HCT116 (cell line): ENCODE results near the gene ALLC. TPM values are rescaled to one million over a fixed set of nuclear protein-coding genes. Genes with fewer than 3 reads are reported as not detected.

Source experiments
- ATAC-seq: fragments of 200-7000 bp; cut with Tn5 transposase; 2 replicates; pipeline ENCODE4 v1.9.1; 2020; ENCODE audit warnings: mild to moderate bottlenecking, moderate library complexity
- BruUV-seq: library from RNA; stranded (reverse); fragments of 400-500 nt; replicated peaks from 2 replicates; lab custom pipeline; 2021; lab: Mats Ljungman, UMichigan
- CTCF ChIA-PET: fragments of 300-600 bp; sonication (Branson Sonifier 250); formaldehyde crosslinking; loops from one replicate; lab custom pipeline; 2021; ENCODE audit warnings: antibody characterized with exemption; lab: Charles Lee
- POLR2A ChIA-PET: fragments of 300-600, 350-600 bp; sonication (Branson Sonifier 250); formaldehyde crosslinking; loops from one replicate; lab custom pipeline; 2021; ENCODE audit warnings: antibody characterized with exemption; lab: Charles Lee
- RAD21 ChIA-PET, 2 experiments: fragments of 300-600 bp; sonication (Branson Sonifier 250); formaldehyde crosslinking; loops; one replicate each; lab custom pipeline; 2023; ENCODE audit warnings: low total read pairs in 2 of 2; ENCODE audit not compliant: uncharacterized antibody in 2 of 2, unreplicated experiment in 2 of 2, low non-redundant PET in 1 of 2; lab: Charles Lee
- DNase-seq: peaks from one replicate; pipeline ENCODE4 v3.0.0-alpha.2; 2010; ENCODE audit warnings: low read depth, low spot score
- H2AFZ ChIP-seq: fragments of 200-600 bp; shearing (Covaris generic), sonication (generic); 2 replicates; pipeline ENCODE4 v1.6.1; 2017; ENCODE audit warnings: low read depth, mixed run types, mixed read lengths, antibody characterized with exemption, low read length; ENCODE audit not compliant: poor library complexity, severe bottlenecking
- H3K27ac ChIP-seq: 2 replicates; pipeline ENCODE4 v1.5.1; 2012; ENCODE audit warnings: low read depth, low read length
- H3K27me3 ChIP-seq: fragments of 200-600 bp; sonication (generic); 2 replicates; pipeline ENCODE4 v1.6.1; 2016; ENCODE audit warnings: mixed run types, low read length, mixed read lengths; ENCODE audit not compliant: insufficient read depth
- H3K36me3 ChIP-seq, 2 experiments: fragments of 200-500 bp in 1 of 2; fragments of 200-600 bp in 1 of 2; sonication (Bioruptor generic) in 1 of 2; sonication (generic) in 1 of 2; 2 replicates each; pipeline versions ENCODE4 v1.5.1 to v1.6.1; 2014 to 2016; ENCODE audit warnings: low read length in 2 of 2, inconsistent platforms in 1 of 2, mixed read lengths in 1 of 2, mixed run types in 1 of 2; ENCODE audit not compliant: insufficient read depth in 2 of 2, control insufficient read depth in 1 of 2
- H3K4me1 ChIP-seq, 2 experiments: fragments of 200-600 bp in 1 of 2; sonication (generic) in 1 of 2; 2 replicates each; pipeline versions ENCODE4 v1.5.1 to v1.6.1; 2012 to 2017; ENCODE audit warnings: low read length in 2 of 2, inconsistent platforms in 1 of 2, mild to moderate bottlenecking in 1 of 2, mixed read lengths in 1 of 2, mixed run types in 1 of 2, moderate library complexity in 1 of 2; ENCODE audit not compliant: insufficient read depth in 2 of 2, control insufficient read depth in 1 of 2
- H3K4me2 ChIP-seq: fragments of 200-600 bp; sonication (generic); 2 replicates; pipeline ENCODE4 v1.6.1; 2017; ENCODE audit warnings: mixed run types, low read length, mixed read lengths
- H3K4me3 ChIP-seq, 2 experiments: fragments of 200-600 bp in 1 of 2; sonication (generic) in 1 of 2; replicated peaks in 1 of 2; 2 replicates each; pipeline ENCODE4 v1.5.1; 2011 to 2016; ENCODE audit warnings: low read length in 2 of 2, control low read depth in 1 of 2, low read depth in 1 of 2, mild to moderate bottlenecking in 1 of 2, mixed read lengths in 1 of 2, mixed run types in 1 of 2
- H3K79me2 ChIP-seq: fragments of 200-600 bp; sonication (generic); 2 replicates; pipeline ENCODE4 v1.6.1; 2017; ENCODE audit warnings: mild to moderate bottlenecking, mixed run types, low read length, moderate library complexity, mixed read lengths; ENCODE audit not compliant: insufficient read depth
- H3K9ac ChIP-seq: fragments of 200-600 bp; sonication (generic); 2 replicates; pipeline ENCODE4 v1.6.1; 2016; ENCODE audit warnings: low read length, mixed read lengths
- H3K9me2 ChIP-seq: fragments of 200-600 bp; sonication (generic), shearing (Covaris generic); 2 replicates; pipeline ENCODE4 v1.6.1; 2017; ENCODE audit warnings: mixed run types, mild to moderate bottlenecking, moderate library complexity; ENCODE audit not compliant: insufficient read depth
- H3K9me3 ChIP-seq, 2 experiments: fragments of 200-500 bp in 1 of 2; fragments of 200-600 bp in 1 of 2; sonication (Bioruptor generic) in 1 of 2; sonication (generic) in 1 of 2; 2 replicates each; pipeline ENCODE4 v1.6.1; 2014 to 2017; ENCODE audit warnings: low read length in 2 of 2, mixed read lengths in 2 of 2, inconsistent platforms in 1 of 2, low read depth in 1 of 2, mild to moderate bottlenecking in 1 of 2, mixed run types in 1 of 2, moderate library complexity in 1 of 2; ENCODE audit not compliant: control insufficient read depth in 1 of 2, insufficient read depth in 1 of 2
- H4K20me1 ChIP-seq: fragments of 200-600 bp; sonication (generic), shearing (Covaris generic); 2 replicates; pipeline ENCODE4 v1.6.1; 2017; ENCODE audit warnings: mixed run types, mild to moderate bottlenecking, moderate library complexity; ENCODE audit not compliant: insufficient read depth
- CBX3 ChIP-seq: IDR thresholded peaks from 2 replicates; pipeline ENCODE4 v1.6.1; 2012; ENCODE audit warnings: low read depth
- ELF1 ChIP-seq: IDR thresholded peaks from 2 replicates; pipeline ENCODE4 v1.6.1; 2012; ENCODE audit warnings: low read depth, borderline replicate concordance
- SRF ChIP-seq: IDR thresholded peaks from 2 replicates; pipeline ENCODE4 v1.6.1; 2012; ENCODE audit warnings: low read depth
- YY1 ChIP-seq: IDR thresholded peaks from 2 replicates; pipeline ENCODE4 v1.6.1; 2011; ENCODE audit warnings: low read length, low read depth, moderate library complexity, mild to moderate bottlenecking; ENCODE audit not compliant: insufficient replicate concordance; ENCODE audit errors: extremely low read depth
- ZBTB33 ChIP-seq: IDR thresholded peaks from 2 replicates; pipeline ENCODE4 v1.6.1; 2011; ENCODE audit warnings: mild to moderate bottlenecking, low read length, moderate library complexity; ENCODE audit not compliant: insufficient replicate concordance; ENCODE audit errors: extremely low read depth
- ZFX ChIP-seq: fragments of 450-650 bp; IDR thresholded peaks from 2 replicates; pipeline ENCODE4 v1.6.1; 2017
- ZNF274 ChIP-seq: fragments of 200-500 bp; sonication (Bioruptor generic); IDR thresholded peaks from 2 replicates; pipeline ENCODE4 v1.6.1; 2014; ENCODE audit warnings: mild to moderate bottlenecking, low read depth, low read length, inconsistent platforms
- intact Hi-C: fragments of 100-400 bp; cut with micrococcal nuclease; formaldehyde crosslinking; loops from 2 replicates; pipeline ENCODE4 v1.10.0; 2022
- total RNA-seq: library from RNA; stranded (reverse); gene quantifications from one replicate; pipeline ENCODE4 v1.2.1, GENCODE V29; 2021; ENCODE audit not compliant: unreplicated experiment

Gene ALLC
- total RNA-seq, 1 experiment from 2014 or later = not detected

- no peak for TF ChIP-seq ZBTB33
Measured at GRCh38 chr2:3654011-3654410, 4.0 kb upstream of the ALLC start (continued).

GRCh38 chr2:3654531-3655225 lies 3.3 kb upstream of the ALLC start:
- no peak overlapping the region for H2AFZ ChIP-seq
- H3K27me3 ChIP-seq = no peaks in the 10 kb centered on the region
- ChIA-PET CTCF (no interaction called here), POLR2A (no interaction called here), RAD21 (no interaction called here)
- BruUV-seq = no TSS peak
- H3K4me1 ChIP-seq = peaks cover 0 to 10% of the 10 kb centered on the region in 2 experiments; a peak in 3 of 4 replicates
- no peaks in the 10 kb centered on the region for H3K9me2 ChIP-seq
- no peak overlapping the region for H3K27ac ChIP-seq
- H3K79me2 ChIP-seq = no peaks in the 10 kb centered on the region
- H3K4me2 ChIP-seq = no peak overlapping the region
- H3K36me3 ChIP-seq = no peaks in the 10 kb centered on the region
- DNase-seq (no peak), ATAC-seq (no peak)
- H3K9ac ChIP-seq = no peak overlapping the region
- H3K4me3 ChIP-seq = no peak overlapping the region
- intact Hi-C loops = loop anchor here (5.0 to 10.0 kb wide), 3 partner anchors 120 to 812 kb away; no protein-coding TSS in a partner anchor
- H3K9me3 ChIP-seq = no peaks in the 10 kb centered on the region
- no peak for TF ChIP-seq ZNF274
- TF ChIP-seq ZFX = no peak
- TF ChIP-seq SRF = no peak
- no peak for TF ChIP-seq YY1
- TF ChIP-seq CBX3 = no peak
- no peak for TF ChIP-seq ELF1
- no peaks in the 10 kb centered on the region for H4K20me1 ChIP-seq
